Activated naive CD4-positive, alpha-beta T cell treated with anti-CD3 and anti-CD28 coated beads, Interleukin-2, amount 10 ng/mL, durations not matched to agents 7 days and 5 days (primary cell): ENCODE results near the gene NPAS2.

ENCODE experiments used
- CTCF ChIA-PET: fragments of 350-600 bp; sonication (Branson Sonifier 250); formaldehyde crosslinking; loops from one replicate; lab custom pipeline; 2021; ENCODE audit warnings: antibody characterized with exemption; lab: Charles Lee
- DNase-seq: peaks from one replicate; pipeline ENCODE4 v3.0.0-alpha.2; 2020
- H3K27ac Mint-ChIP-seq: one replicate; pipeline ENCODE4 v1.8.0; 2021; ENCODE audit warnings: mild to moderate bottlenecking, moderate library complexity, mixed read lengths
- H3K27me3 Mint-ChIP-seq: one replicate; pipeline ENCODE4 v1.8.0; 2021; ENCODE audit warnings: mild to moderate bottlenecking, mixed read lengths
- H3K36me3 Mint-ChIP-seq: one replicate; pipeline ENCODE4 v1.8.0; 2021; ENCODE audit warnings: mixed read lengths
- H3K4me1 Mint-ChIP-seq: one replicate; pipeline ENCODE4 v1.8.0; 2021; ENCODE audit warnings: mixed read lengths
- H3K4me3 Mint-ChIP-seq: one replicate; pipeline ENCODE4 v1.8.0; 2021; ENCODE audit warnings: mild to moderate bottlenecking, moderate library complexity, mixed read lengths
- H3K9me3 Mint-ChIP-seq: one replicate; pipeline ENCODE4 v1.8.0; 2021; ENCODE audit warnings: mixed read lengths

NPAS2 gene

GRCh38 chr2:100941646-100942240 lies 121.8 kb downstream of the NPAS2 start:
- Mint-ChIP-seq H3K4me1 (peaks cover 30% of the 10 kb centered on the region), H3K27me3 (peaks cover 7% of the 10 kb centered on the region), H3K27ac (peak overlapping the region; percentile 91), H3K36me3 (peaks cover 6% of the 10 kb centered on the region), H3K4me3 (peak overlapping the region; percentile 56), H3K9me3 (no peaks in the 10 kb centered on the region)
- no peak for DNase-seq
- CTCF ChIA-PET: interaction anchor here (0.6 to 2.3 kb wide), 3 partner anchors 13 to 333 kb away, joined by 3 to 7 read pairs (median 3); no protein-coding TSS in a partner anchor

- DNase-seq: no peak
- Mint-ChIP-seq H3K9me3 (no peaks in the 10 kb centered on the region), H3K27ac (no peak overlapping the region), H3K36me3 (peaks cover 6% of the 10 kb centered on the region), H3K4me3 (no peak overlapping the region), H3K27me3 (peaks cover 10% of the 10 kb centered on the region), H3K4me1 (peaks cover 24% of the 10 kb centered on the region)
- CTCF ChIA-PET: no interaction called here
These were observed 124.9 kb downstream of the NPAS2 start for GRCh38 chr2:100944617-100945432.

- Mint-ChIP-seq H3K4me3 (no peak overlapping the region), H3K36me3 (peaks cover 6% of the 10 kb centered on the region), H3K27me3 (peaks cover 10% of the 10 kb centered on the region), H3K9me3 (no peaks in the 10 kb centered on the region), H3K27ac (no peak overlapping the region), H3K4me1 (peaks cover 19% of the 10 kb centered on the region)
- CTCF ChIA-PET: no interaction called here
- DNase-seq: no peak
These were observed 125.4 kb downstream of the NPAS2 start for GRCh38 chr2:100945433-100945740.

- Mint-ChIP-seq H3K9me3 (no peaks in the 10 kb centered on the region), H3K27me3 (peaks cover 10% of the 10 kb centered on the region), H3K4me1 (peaks cover 15% of the 10 kb centered on the region), H3K36me3 (peaks cover 6% of the 10 kb centered on the region), H3K4me3 (no peak overlapping the region), H3K27ac (no peak overlapping the region)
- CTCF ChIA-PET: no interaction called here
- no peak for DNase-seq
These were observed 126.1 kb downstream of the NPAS2 start for GRCh38 chr2:100945930-100946607.

- Mint-ChIP-seq H3K4me3 (no peak overlapping the region), H3K9me3 (no peaks in the 10 kb centered on the region), H3K27ac (no peak overlapping the region), H3K36me3 (no peaks in the 10 kb centered on the region), H3K27me3 (peaks cover 10% of the 10 kb centered on the region), H3K4me1 (peaks cover 31% of the 10 kb centered on the region)
- DNase-seq: no peak
- CTCF ChIA-PET: interaction anchor here (1.0 kb wide), 1 partner anchor 11 kb away, joined by 3 read pairs; no protein-coding TSS in a partner anchor
These were observed 129.2 kb downstream of the NPAS2 start for GRCh38 chr2:100948942-100949811.

- CTCF ChIA-PET: no interaction called here
- Mint-ChIP-seq H3K4me1 (peaks cover 29% of the 10 kb centered on the region), H3K27ac (peak overlapping the region; percentile 8), H3K4me3 (no peak overlapping the region), H3K27me3 (peaks cover 8% of the 10 kb centered on the region), H3K9me3 (no peaks in the 10 kb centered on the region), H3K36me3 (peaks cover 2% of the 10 kb centered on the region)
- no peak for DNase-seq
These were observed 132.6 kb downstream of the NPAS2 start for GRCh38 chr2:100952512-100952911.

GRCh38 chr2:100953406-100954043 lies 133.6 kb downstream of the NPAS2 start:
- peaks cover 8% of the 10 kb centered on the region for H3K27me3 Mint-ChIP-seq
- H3K4me1 Mint-ChIP-seq: peaks cover 29% of the 10 kb centered on the region
- DNase-seq: peak; percentile 58
- CTCF ChIA-PET: no interaction called here
- H3K4me3 Mint-ChIP-seq: no peak overlapping the region
- no peaks in the 10 kb centered on the region for H3K9me3 Mint-ChIP-seq
- H3K36me3 Mint-ChIP-seq: peaks cover 2% of the 10 kb centered on the region
- H3K27ac Mint-ChIP-seq: peak overlapping the region; percentile 7

- DNase-seq: no peak
- Mint-ChIP-seq H3K36me3 (peaks cover 2% of the 10 kb centered on the region), H3K27me3 (peaks cover 8% of the 10 kb centered on the region), H3K4me1 (peaks cover 29% of the 10 kb centered on the region), H3K4me3 (no peak overlapping the region), H3K27ac (no peak overlapping the region), H3K9me3 (no peaks in the 10 kb centered on the region)
- CTCF ChIA-PET: interaction anchor here (1.0 kb wide), 1 partner anchor 35 kb away, joined by 4 read pairs; no protein-coding TSS in a partner anchor
These were observed 134.1 kb downstream of the NPAS2 start for GRCh38 chr2:100954044-100954420.

GRCh38 chr2:100955226-100955625 lies 135.3 kb downstream of the NPAS2 start:
- Mint-ChIP-seq H3K36me3 (peaks cover 2% of the 10 kb centered on the region), H3K4me1 (peaks cover 29% of the 10 kb centered on the region), H3K4me3 (no peak overlapping the region), H3K27me3 (peaks cover 8% of the 10 kb centered on the region), H3K27ac (no peak overlapping the region), H3K9me3 (no peaks in the 10 kb centered on the region)
- no peak for DNase-seq
- CTCF ChIA-PET: no interaction called here

- no peaks in the 10 kb centered on the region for H3K9me3 Mint-ChIP-seq
- H3K27me3 Mint-ChIP-seq: peaks cover 8% of the 10 kb centered on the region
- no peak for DNase-seq
- H3K36me3 Mint-ChIP-seq: peaks cover 2% of the 10 kb centered on the region
- peaks cover 26% of the 10 kb centered on the region for H3K4me1 Mint-ChIP-seq
- CTCF ChIA-PET: interaction anchor here (0.7 kb wide), 1 partner anchor 1616 kb away, joined by 3 read pairs; no protein-coding TSS in a partner anchor
- H3K27ac Mint-ChIP-seq: no peak overlapping the region
- no peak overlapping the region for H3K4me3 Mint-ChIP-seq
These were observed 136.1 kb downstream of the NPAS2 start for GRCh38 chr2:100956081-100956480.

GRCh38 chr2:100957996-100958653 lies 138.2 kb downstream of the NPAS2 start:
- H3K27me3 Mint-ChIP-seq: peaks cover 8% of the 10 kb centered on the region
- H3K4me3 Mint-ChIP-seq: no peak overlapping the region
- H3K4me1 Mint-ChIP-seq: peaks cover 10% of the 10 kb centered on the region
- no peak for DNase-seq
- no peaks in the 10 kb centered on the region for H3K9me3 Mint-ChIP-seq
- no peak overlapping the region for H3K27ac Mint-ChIP-seq
- peaks cover 2% of the 10 kb centered on the region for H3K36me3 Mint-ChIP-seq
- CTCF ChIA-PET: no interaction called here

- H3K27ac Mint-ChIP-seq: no peak overlapping the region
- CTCF ChIA-PET: interaction anchor here (0.6 kb wide), 1 partner anchor 293 kb away, joined by 4 read pairs; no protein-coding TSS in a partner anchor
- DNase-seq: no peak
- no peak overlapping the region for H3K4me3 Mint-ChIP-seq
- H3K9me3 Mint-ChIP-seq: no peaks in the 10 kb centered on the region
- H3K4me1 Mint-ChIP-seq: peaks cover 6% of the 10 kb centered on the region
- H3K27me3 Mint-ChIP-seq: peaks cover 8% of the 10 kb centered on the region
- peaks cover 2% of the 10 kb centered on the region for H3K36me3 Mint-ChIP-seq
These were observed 139.4 kb downstream of the NPAS2 start for GRCh38 chr2:100959225-100959880.
